B cell (primary cell): ENCODE measurements around the gene PIK3C2G. TPM values are rescaled to one million over a fixed set of nuclear protein-coding genes. Genes with fewer than 3 reads are reported as not detected.

Experiments
- ATAC-seq: fragments of 200-7000 bp; cut with Tn5 transposase; one replicate; pipeline ENCODE4 v1.10.0; 2021; ENCODE audit warnings: low read depth, mild to moderate bottlenecking, moderate number of reproducible peaks, moderate library complexity
- CTCF ChIA-PET: fragments of 350-600 bp; sonication (Branson Sonifier 250); formaldehyde crosslinking; loops from one replicate; lab custom pipeline; 2021; ENCODE audit warnings: antibody characterized with exemption, inconsistent platforms; lab: Charles Lee
- POLR2A ChIA-PET: fragments of 350-600 bp; sonication (Branson Sonifier 250); formaldehyde crosslinking; loops from one replicate; lab custom pipeline; 2021; ENCODE audit warnings: antibody characterized with exemption; lab: Charles Lee
- DNase-seq: peaks from one replicate; pipeline ENCODE4 v3.0.0; 2013
- H2AFZ ChIP-seq: 2 replicates; pipeline ENCODE4 v1.6.1; 2012; ENCODE audit warnings: mild to moderate bottlenecking, low read depth, low read length; ENCODE audit not compliant: insufficient read depth, poor library complexity, severe bottlenecking
- H3K27ac ChIP-seq, 2 donors: 1 replicate in 1 of 2; 2 replicates in 1 of 2; pipeline ENCODE4 v1.5.1; 2012 to 2013; ENCODE audit warnings: low read length in 2 of 2, mild to moderate bottlenecking in 2 of 2, moderate library complexity in 1 of 2
- H3K27me3 ChIP-seq, 4 experiments: fragments of 200-600 bp in 1 of 4; sonication (generic) in 1 of 4; replicated peaks in 1 of 4; 1 replicate in 2 of 4; 2 replicates in 2 of 4; pipeline versions ENCODE4 v1.6.1 to v1.7.0; 2013 to 2016; ENCODE audit warnings: low read length in 3 of 4, mild to moderate bottlenecking in 2 of 4, mixed read lengths in 1 of 4, moderate library complexity in 1 of 4; ENCODE audit not compliant: insufficient read depth in 4 of 4, control insufficient read depth in 3 of 4; ENCODE audit errors: control extremely low read depth in 1 of 4
- H3K36me3 ChIP-seq, 2 experiments: replicated peaks in 1 of 2; 1 replicate in 1 of 2; 2 replicates in 1 of 2; pipeline versions ENCODE4 v1.6.1 to v1.7.1; 2013; ENCODE audit warnings: low read length in 1 of 2; ENCODE audit not compliant: insufficient read depth in 2 of 2, control insufficient read depth in 1 of 2; ENCODE audit errors: control extremely low read depth in 1 of 2, extremely low read depth in 1 of 2
- H3K4me1 ChIP-seq, 2 donors: fragments of 200-600 bp in 1 of 2; sonication (generic) in 1 of 2; 1 replicate in 1 of 2; 2 replicates in 1 of 2; pipeline versions ENCODE4 v1.5.1 to v1.6.1; 2013 to 2017; ENCODE audit warnings: low read length in 2 of 2; ENCODE audit not compliant: control insufficient read depth in 2 of 2, insufficient read depth in 2 of 2
- H3K4me2 ChIP-seq: replicated peaks from 2 replicates; pipeline ENCODE3; 2012; ENCODE audit warnings: mild to moderate bottlenecking, low read depth, low read length; ENCODE audit not compliant: poor library complexity, severe bottlenecking
- H3K4me3 ChIP-seq, 5 experiments: fragments of 200-600 bp in 1 of 5; sonication (generic) in 1 of 5; 1 replicate in 3 of 5; 2 replicates in 2 of 5; pipeline versions ENCODE4 v1.5.1 to v1.7.0; 2011 to 2016; ENCODE audit warnings: low read length in 4 of 5, mild to moderate bottlenecking in 4 of 5, low read depth in 2 of 5, control low read depth in 1 of 5, moderate library complexity in 1 of 5; ENCODE audit not compliant: insufficient read depth in 1 of 5; ENCODE audit errors: control extremely low read depth in 1 of 5, extremely low read depth in 1 of 5
- H3K79me2 ChIP-seq: fragments of 200-600 bp; sonication (generic); one replicate; pipeline ENCODE4 v1.6.0; 2016; ENCODE audit warnings: low read length; ENCODE audit not compliant: control insufficient read depth, insufficient read depth
- H3K9ac ChIP-seq: fragments of 200-600 bp; sonication (generic); 2 replicates; pipeline ENCODE4 v1.6.1; 2017; ENCODE audit warnings: mild to moderate bottlenecking, low read length, moderate library complexity
- H3K9me3 ChIP-seq, 3 donors: one replicate each; pipeline versions ENCODE4 v1.6.1 to v1.7.1; 2013; ENCODE audit warnings: low read length in 2 of 3; ENCODE audit not compliant: control insufficient read depth in 2 of 3, insufficient read depth in 1 of 3; ENCODE audit errors: control extremely low read depth in 1 of 3
- H4K20me1 ChIP-seq: 2 replicates; pipeline ENCODE4 v1.6.0; 2012; ENCODE audit warnings: mild to moderate bottlenecking, low read length; ENCODE audit not compliant: insufficient read depth, control insufficient read depth, poor library complexity, severe bottlenecking
- H3K27ac Mint-ChIP-seq: one replicate; pipeline ENCODE4 v1.8.0; 2021; ENCODE audit warnings: mixed read lengths
- H3K27me3 Mint-ChIP-seq: one replicate; pipeline ENCODE4 v1.8.0; 2021; ENCODE audit warnings: mixed read lengths
- H3K4me1 Mint-ChIP-seq: one replicate; pipeline ENCODE4 v1.8.0; 2021; ENCODE audit warnings: mixed read lengths
- H3K4me3 Mint-ChIP-seq: one replicate; pipeline ENCODE4 v1.8.0; 2021; ENCODE audit warnings: mixed read lengths
- H3K9me3 Mint-ChIP-seq: one replicate; pipeline ENCODE4 v1.8.0; 2022; ENCODE audit warnings: mixed read lengths; ENCODE audit not compliant: insufficient read depth
- EZH2 ChIP-seq: IDR thresholded peaks from 2 replicates; pipeline ENCODE4 v1.6.1; 2012; ENCODE audit warnings: borderline replicate concordance, low read depth, mild to moderate bottlenecking, moderate library complexity, low read length; ENCODE audit not compliant: insufficient read depth, poor library complexity, severe bottlenecking
- WGBS: methylation state at CpG from one replicate; pipeline ENCODE4 v1.1.5; 2013; ENCODE audit warnings: missing lambda C conversion rate; ENCODE audit not compliant: insufficient coverage; 5-methylcytosine and 5-hydroxymethylcytosine counted together
- intact Hi-C: fragments of 100-400 bp; cut with micrococcal nuclease; formaldehyde crosslinking; loops from one replicate; pipeline ENCODE4 v1.10.0; 2022
- polyA plus RNA-seq: library from polyadenylated mRNA; depleted of rRNA; stranded (reverse); fragments of >200 nt; gene quantifications from 2 replicates; pipeline ENCODE4 v1.2.3, GENCODE V29; 2012
- total RNA-seq, 2 donors: library from RNA; stranded (reverse); fragments of 120-200 nt in 1 of 2; gene quantifications; 1 replicate in 1 of 2; 2 replicates in 1 of 2; pipeline versions ENCODE4 v1.2.3 to v1.2.4, GENCODE V29; 2013 to 2022
- TF ChIP-seq, protein P1 (sequence below): fragments of 200-600 bp; IDR thresholded peaks from one replicate; pipeline ENCODE4 v1.8.0; 2022; ENCODE audit warnings: antibody characterized with exemption, mild to moderate bottlenecking

The PIK3C2G gene
- total and polyA plus RNA-seq, 2 donors (not counting 1 experiment from before 2014, with no cell fraction given): not detected

DNA sequence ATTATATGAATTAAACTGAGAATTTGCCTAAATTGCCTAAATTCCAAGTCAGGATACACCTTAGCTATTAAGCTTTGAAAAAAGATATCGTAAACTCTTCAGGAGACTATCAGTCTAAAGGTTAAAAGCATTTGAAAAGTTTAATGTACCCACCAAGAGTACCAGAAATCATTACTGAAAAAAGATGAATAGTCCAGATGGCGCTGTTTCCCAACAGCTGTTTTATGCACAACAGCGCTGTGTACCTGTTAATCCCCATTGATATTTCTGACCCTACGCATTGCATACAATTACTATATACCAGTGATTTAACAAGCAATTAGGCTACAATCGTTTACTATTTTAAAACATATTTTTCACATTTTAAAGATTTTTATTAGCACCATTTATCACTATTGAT, 291.5 kb downstream of the PIK3C2G start:
- Histone ChIP-seq H3K4me2 (no peak overlapping the region), H3K27me3 (no peaks in the 10 kb centered on the region), H3K4me1 (no peaks in the 10 kb centered on the region), H2AFZ (no peak overlapping the region), H4K20me1 (no peaks in the 10 kb centered on the region), H3K9ac (no peak overlapping the region), H3K9me3 (no peaks in the 10 kb centered on the region), H3K27ac (no peak overlapping the region), H3K4me3 (no peak overlapping the region), H3K79me2 (no peaks in the 10 kb centered on the region), H3K36me3 (no peaks in the 10 kb centered on the region)
- Mint-ChIP-seq H3K9me3 (no peaks in the 10 kb centered on the region), H3K4me1 (no peaks in the 10 kb centered on the region), H3K4me3 (no peak overlapping the region), H3K27ac (no peak overlapping the region), H3K27me3 (no peaks in the 10 kb centered on the region)
- intact Hi-C loops: no loop called here
- ATAC-seq (no peak), DNase-seq (no peak)
- 100% methylated on average over 2 of the region's 5 CpGs for WGBS
- TF ChIP-seq, protein P1, sequence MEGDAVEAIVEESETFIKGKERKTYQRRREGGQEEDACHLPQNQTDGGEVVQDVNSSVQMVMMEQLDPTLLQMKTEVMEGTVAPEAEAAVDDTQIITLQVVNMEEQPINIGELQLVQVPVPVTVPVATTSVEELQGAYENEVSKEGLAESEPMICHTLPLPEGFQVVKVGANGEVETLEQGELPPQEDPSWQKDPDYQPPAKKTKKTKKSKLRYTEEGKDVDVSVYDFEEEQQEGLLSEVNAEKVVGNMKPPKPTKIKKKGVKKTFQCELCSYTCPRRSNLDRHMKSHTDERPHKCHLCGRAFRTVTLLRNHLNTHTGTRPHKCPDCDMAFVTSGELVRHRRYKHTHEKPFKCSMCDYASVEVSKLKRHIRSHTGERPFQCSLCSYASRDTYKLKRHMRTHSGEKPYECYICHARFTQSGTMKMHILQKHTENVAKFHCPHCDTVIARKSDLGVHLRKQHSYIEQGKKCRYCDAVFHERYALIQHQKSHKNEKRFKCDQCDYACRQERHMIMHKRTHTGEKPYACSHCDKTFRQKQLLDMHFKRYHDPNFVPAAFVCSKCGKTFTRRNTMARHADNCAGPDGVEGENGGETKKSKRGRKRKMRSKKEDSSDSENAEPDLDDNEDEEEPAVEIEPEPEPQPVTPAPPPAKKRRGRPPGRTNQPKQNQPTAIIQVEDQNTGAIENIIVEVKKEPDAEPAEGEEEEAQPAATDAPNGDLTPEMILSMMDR: no peak
- TF ChIP-seq EZH2: no peak
- ChIA-PET CTCF (no interaction called here), POLR2A (no interaction called here)

DNA sequence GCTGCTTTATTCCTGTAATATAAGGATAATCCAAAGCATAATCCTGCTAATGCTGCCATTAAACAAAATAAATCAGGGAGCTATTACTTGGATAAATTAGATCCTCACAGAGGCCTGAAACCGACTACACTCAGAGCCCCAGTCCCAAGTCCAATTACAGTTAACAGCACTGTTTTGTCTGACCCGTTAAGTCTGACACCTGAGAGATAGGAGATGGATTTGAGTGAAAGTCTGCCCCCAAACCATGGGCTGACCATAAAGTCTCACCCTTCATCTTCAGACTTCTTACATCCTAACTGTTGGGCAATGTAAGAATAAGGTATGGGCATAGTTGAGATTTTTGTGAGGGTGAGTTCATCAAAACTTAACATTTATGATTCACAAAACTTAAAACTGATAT, 294.8 kb downstream of the PIK3C2G start:
- H3K9me3 ChIP-seq: no peaks in the 10 kb centered on the region
- H3K4me1 Mint-ChIP-seq: no peaks in the 10 kb centered on the region
- H3K4me2 ChIP-seq: no peak overlapping the region
- no peak for ATAC-seq
- no peaks in the 10 kb centered on the region for H3K27me3 Mint-ChIP-seq
- no peak overlapping the region for H3K9ac ChIP-seq
- ChIA-PET CTCF (no interaction called here), POLR2A (no interaction called here)
- H3K27ac ChIP-seq: no peak overlapping the region
- H3K9me3 Mint-ChIP-seq: no peaks in the 10 kb centered on the region
- H3K4me3 Mint-ChIP-seq: no peak overlapping the region
- H3K4me1 ChIP-seq: no peaks in the 10 kb centered on the region
- TF ChIP-seq, protein P1: no peak
- no peak for TF ChIP-seq EZH2
- no peak overlapping the region for H3K27ac Mint-ChIP-seq
- no peaks in the 10 kb centered on the region for H3K79me2 ChIP-seq
- intact Hi-C loops: no loop called here
- no peaks in the 10 kb centered on the region for H3K36me3 ChIP-seq
- no peak overlapping the region for H3K4me3 ChIP-seq
- H2AFZ ChIP-seq: no peak overlapping the region
- no CpG with 5 or more reads among the region's 2 CpGs for WGBS
- H4K20me1 ChIP-seq: no peaks in the 10 kb centered on the region
- no peaks in the 10 kb centered on the region for H3K27me3 ChIP-seq
- DNase-seq: no peak
